Liver (tissue), 9 donors: ENCODE data around the gene OFD1. TPM values are rescaled to one million over a fixed set of nuclear protein-coding genes. Genes with fewer than 3 reads are reported as not detected.

ENCODE experiments used
- DNase-seq: peaks from one replicate; pipeline ENCODE4 v3.0.0-alpha.2; 2017; ENCODE audit warnings: low spot score
- H3K27ac ChIP-seq, 2 donors: one replicate each; pipeline ENCODE4 v1.7.0; 2013; ENCODE audit warnings: inconsistent platforms in 2 of 2, low read length in 2 of 2, control low read depth in 1 of 2, low read depth in 1 of 2, mild to moderate bottlenecking in 1 of 2
- H3K27me3 ChIP-seq, 4 donors: one replicate each; pipeline versions ENCODE4 v1.6.1 to v1.7.0; 2013; ENCODE audit warnings: low read length in 3 of 4, inconsistent platforms in 1 of 4, mild to moderate bottlenecking in 1 of 4, moderate library complexity in 1 of 4; ENCODE audit not compliant: control insufficient read depth in 4 of 4, insufficient read depth in 4 of 4
- H3K36me3 ChIP-seq, 4 donors: one replicate each; pipeline versions ENCODE4 v1.6.1 to v1.7.0; 2013; ENCODE audit warnings: low read length in 3 of 4, mild to moderate bottlenecking in 3 of 4, low read depth in 1 of 4, moderate library complexity in 1 of 4; ENCODE audit not compliant: control insufficient read depth in 4 of 4, insufficient read depth in 3 of 4
- H3K4me1 ChIP-seq, 4 donors: one replicate each; pipeline versions ENCODE4 v1.6.1 to v1.7.0; 2013; ENCODE audit warnings: low read length in 3 of 4, mild to moderate bottlenecking in 3 of 4, moderate library complexity in 1 of 4; ENCODE audit not compliant: control insufficient read depth in 4 of 4, insufficient read depth in 4 of 4
- H3K4me3 ChIP-seq, 3 donors: one replicate each; pipeline versions ENCODE4 v1.6.1 to v1.7.0; 2013; ENCODE audit warnings: low read length in 3 of 3, control low read depth in 1 of 3, low read depth in 1 of 3, mild to moderate bottlenecking in 1 of 3
- H3K9ac ChIP-seq, 2 donors: one replicate each; pipeline ENCODE4 v1.7.0; 2013; ENCODE audit warnings: low read length in 2 of 2, mild to moderate bottlenecking in 2 of 2, moderate library complexity in 2 of 2, control low read depth in 1 of 2, low read depth in 1 of 2
- H3K9me3 ChIP-seq, 4 donors: one replicate each; pipeline versions ENCODE4 v1.6.1 to v1.7.0; 2013; ENCODE audit warnings: low read length in 3 of 4; ENCODE audit not compliant: control insufficient read depth in 4 of 4
- ATF3 ChIP-seq: IDR thresholded peaks from 2 replicates; pipeline ENCODE4 v1.6.1; 2016; ENCODE audit warnings: antibody characterized with exemption
- CTCF ChIP-seq: fragments of 150-350 bp; IDR thresholded peaks from 2 replicates; pipeline ENCODE4 v1.5.1; 2017; ENCODE audit warnings: improper control_type of control experiment, low read depth, low read length; ENCODE audit not compliant: missing input control
- EGR1 ChIP-seq, 2 donors: IDR thresholded peaks; 2 replicates each; pipeline ENCODE4 v1.6.1; 2016 to 2018; ENCODE audit warnings: antibody characterized with exemption in 2 of 2, low read depth in 2 of 2
- FOXA1 ChIP-seq: IDR thresholded peaks from 2 replicates; pipeline ENCODE4 v1.6.1; 2016; ENCODE audit warnings: antibody characterized with exemption
- FOXA2 ChIP-seq: IDR thresholded peaks from 2 replicates; pipeline ENCODE4 v1.6.1; 2016; ENCODE audit warnings: antibody characterized with exemption
- GABPA ChIP-seq, 2 donors: IDR thresholded peaks in 1 of 2; conservative IDR thresholded peaks in 1 of 2; 2 replicates each; pipeline ENCODE4 v1.6.1; 2016; ENCODE audit warnings: antibody characterized with exemption in 2 of 2, mild to moderate bottlenecking in 1 of 2, moderate library complexity in 1 of 2
- HNF4A ChIP-seq, 2 donors: conservative IDR thresholded peaks; 2 replicates each; pipeline ENCODE4 v1.6.1; 2016; ENCODE audit warnings: antibody characterized with exemption in 2 of 2, mild to moderate bottlenecking in 2 of 2
- JUND ChIP-seq, 2 donors: IDR thresholded peaks; 2 replicates each; pipeline ENCODE4 v1.6.1; 2016; ENCODE audit warnings: antibody characterized with exemption in 2 of 2
- MAX ChIP-seq: IDR thresholded peaks from 2 replicates; pipeline ENCODE4 v1.6.1; 2016; ENCODE audit warnings: antibody characterized with exemption
- NR2F2 ChIP-seq: IDR thresholded peaks from 2 replicates; pipeline ENCODE4 v1.6.1; 2016; ENCODE audit warnings: antibody characterized with exemption
- RAD21 ChIP-seq, 2 donors: IDR thresholded peaks; 2 replicates each; pipeline ENCODE4 v1.6.1; 2016; ENCODE audit warnings: antibody characterized with exemption in 2 of 2, mild to moderate bottlenecking in 2 of 2
- SP1 ChIP-seq: IDR thresholded peaks from 2 replicates; pipeline ENCODE4 v1.6.1; 2018; ENCODE audit warnings: antibody characterized with exemption, mild to moderate bottlenecking
- TAF1 ChIP-seq: conservative IDR thresholded peaks from 2 replicates; pipeline ENCODE4 v1.6.1; 2016; ENCODE audit warnings: antibody characterized with exemption, mild to moderate bottlenecking
- ZBTB33 ChIP-seq: IDR thresholded peaks from 2 replicates; pipeline ENCODE4 v1.6.1; 2016; ENCODE audit warnings: antibody characterized with exemption
- WGBS: extraction: QIAGEN DNeasy Blood & Tissue Kit; methylation state at CpG from one replicate; pipeline ENCODE4 v1.1.7; 2013; 5-methylcytosine and 5-hydroxymethylcytosine counted together
- polyA plus RNA-seq, 2 donors: library from polyadenylated mRNA; stranded (reverse) in 1 of 2; unstranded in 1 of 2; fragments of 200-250 nt in 1 of 2; fragments of >200 nt in 1 of 2; fragmentation: Nextera tagmentation in 1 of 2; extraction: Ambion mirVana in 1 of 2; gene quantifications; one replicate each; pipeline versions ENCODE4 v1.2.1 to v1.2.3, GENCODE V29; 2013 to 2015
- total RNA-seq, 2 donors: library from RNA; depleted of rRNA; stranded (reverse); fragments of >200 nt; gene quantifications; one replicate each; pipeline ENCODE4 v1.2.3, GENCODE V29; 2014
- donor health status: healthy.
- donor health status: healthy.
- donor health status: healthy.
- donor health status: healthy.
- donor health status: healthy.

The OFD1 gene
- total and polyA plus RNA-seq, 4 donors, result 2.9 to 15.7 (median 9.6) TPM

DNA sequence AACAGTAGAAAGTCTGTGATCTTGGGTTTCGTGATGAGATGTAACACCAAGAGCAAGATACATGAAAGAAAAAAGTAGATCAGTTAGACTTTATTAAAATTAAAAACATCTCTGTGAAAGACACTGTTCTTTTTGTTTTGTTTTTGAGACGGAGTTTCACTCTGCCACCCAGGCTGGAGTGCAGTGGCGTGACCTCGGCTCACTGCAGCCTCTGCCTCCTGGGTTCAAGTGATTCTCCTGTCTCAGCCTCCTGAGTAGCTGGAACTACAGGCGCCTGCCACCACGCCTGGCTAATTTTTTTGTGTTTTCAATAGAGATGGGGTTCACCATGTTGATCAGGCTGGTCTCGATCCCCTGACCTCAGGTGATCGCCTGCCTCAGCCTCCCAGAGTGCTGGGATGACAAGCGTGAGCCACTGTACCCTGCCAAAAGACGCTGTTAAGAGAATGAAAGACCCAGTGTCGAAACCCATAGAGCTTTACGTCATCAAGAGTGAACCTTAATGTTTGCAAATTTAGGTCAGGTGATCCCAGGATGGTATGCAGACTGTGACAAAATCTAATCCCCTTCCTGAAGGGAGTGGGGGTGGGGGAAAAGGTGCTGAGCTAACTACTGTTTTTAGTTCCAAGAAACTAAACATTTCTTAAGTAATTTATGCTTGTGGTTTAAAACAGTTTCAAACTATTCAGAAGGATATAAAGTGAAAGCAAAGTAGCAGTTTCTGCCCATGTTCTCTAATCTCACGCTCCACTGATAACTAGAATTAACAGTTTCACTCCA is 8.0 kb downstream of the OFD1 start:
- peak overlapping the region in 1 of 2 donors; percentile 36 for H3K27ac ChIP-seq
- H3K36me3 ChIP-seq, result peaks cover 0 to 8% (median 3%) of the 10 kb centered on the region in 4 donors
- 59% methylated on average over 13 of the region's 13 CpGs for WGBS
- H3K9me3 ChIP-seq, result no peaks in the 10 kb centered on the region
- H3K4me3 ChIP-seq, result no peak overlapping the region
- H3K9ac ChIP-seq, result no peak overlapping the region
- TF ChIP-seq NR2F2 (no peak), GABPA (IDR thresholded peaks at IDR 0.05 in 1 of 2, conservative IDR thresholded peaks at IDR 0.05 in 1 of 2) (no peak), HNF4A (conservative IDR thresholded peaks at IDR 0.05) (peak in 1 of 2 donors; percentile 39), ZBTB33 (peak; percentile 48)
- no peak for DNase-seq
- H3K27me3 ChIP-seq, result no peaks in the 10 kb centered on the region
- peaks cover 0 to 2% (median 0%) of the 10 kb centered on the region in 4 donors for H3K4me1 ChIP-seq

DNA sequence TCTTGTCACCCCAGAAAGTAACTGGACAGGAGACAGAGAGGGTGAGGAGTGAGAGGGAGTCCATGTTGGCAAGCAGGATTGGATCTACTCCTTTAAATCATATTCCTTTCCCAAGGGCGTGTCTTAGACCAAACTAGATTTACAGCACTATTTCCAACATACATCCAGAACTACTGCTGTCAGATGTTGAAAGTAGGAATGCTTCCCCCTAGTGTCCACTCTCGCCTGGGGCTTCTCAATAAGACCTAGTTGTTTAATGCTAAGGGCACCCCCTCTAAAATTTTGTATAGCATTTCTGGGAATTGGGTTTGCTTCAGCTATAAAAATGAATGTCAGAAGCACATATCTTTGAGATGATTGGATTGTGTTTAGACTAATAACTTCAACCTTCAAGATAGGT is 13.3 kb downstream of the OFD1 start:
- no peaks in the 10 kb centered on the region for H3K9me3 ChIP-seq
- H3K9ac ChIP-seq, result no peak overlapping the region
- DNase-seq, result no peak
- 49% methylated on average over 2 of the region's 2 CpGs for WGBS
- H3K4me1 ChIP-seq, result no peaks in the 10 kb centered on the region
- no peak overlapping the region for H3K4me3 ChIP-seq
- H3K36me3 ChIP-seq, result peaks cover 1 to 15% (median 4%) of the 10 kb centered on the region in 4 donors
- no peaks in the 10 kb centered on the region for H3K27me3 ChIP-seq
- no peak overlapping the region for H3K27ac ChIP-seq
- no peak for TF ChIP-seq MAX
- no peak for TF ChIP-seq FOXA1
- TF ChIP-seq JUND (IDR thresholded peaks at IDR 0.05), result no peak
- no peak for TF ChIP-seq FOXA2
- no peak for TF ChIP-seq HNF4A (conservative IDR thresholded peaks at IDR 0.05)
- TF ChIP-seq EGR1 (IDR thresholded peaks at IDR 0.05; ENCODE audit: low read depth in 2 of 2), result no peak
- no peak for TF ChIP-seq TAF1
- no peak for TF ChIP-seq GABPA (IDR thresholded peaks at IDR 0.05 in 1 of 2, conservative IDR thresholded peaks at IDR 0.05 in 1 of 2)
- no peak for TF ChIP-seq SP1
- peak; percentile 39 for TF ChIP-seq CTCF
- TF ChIP-seq NR2F2, result no peak
- TF ChIP-seq ATF3, result no peak
- TF ChIP-seq ZBTB33, result no peak
- peak; percentile 60 to 67 for TF ChIP-seq RAD21 (IDR thresholded peaks at IDR 0.05)
